Head of caudate nucleus (tissue), 42 donors: ENCODE results near the gene THBS4.

ENCODE experiments used
- DNase-seq, 42 donors: peaks; one replicate each; pipeline versions ENCODE4 v3.0.0 to v3.0.0-alpha.2; 2020 to 2021; ENCODE audit warnings: mixed read lengths in 7 of 42
- intact Hi-C: fragments of 100-400 bp; cut with DNase I; formaldehyde crosslinking; loops from one replicate; pipeline ENCODE4 v1.15.0; 2022

The THBS4 gene

DNA sequence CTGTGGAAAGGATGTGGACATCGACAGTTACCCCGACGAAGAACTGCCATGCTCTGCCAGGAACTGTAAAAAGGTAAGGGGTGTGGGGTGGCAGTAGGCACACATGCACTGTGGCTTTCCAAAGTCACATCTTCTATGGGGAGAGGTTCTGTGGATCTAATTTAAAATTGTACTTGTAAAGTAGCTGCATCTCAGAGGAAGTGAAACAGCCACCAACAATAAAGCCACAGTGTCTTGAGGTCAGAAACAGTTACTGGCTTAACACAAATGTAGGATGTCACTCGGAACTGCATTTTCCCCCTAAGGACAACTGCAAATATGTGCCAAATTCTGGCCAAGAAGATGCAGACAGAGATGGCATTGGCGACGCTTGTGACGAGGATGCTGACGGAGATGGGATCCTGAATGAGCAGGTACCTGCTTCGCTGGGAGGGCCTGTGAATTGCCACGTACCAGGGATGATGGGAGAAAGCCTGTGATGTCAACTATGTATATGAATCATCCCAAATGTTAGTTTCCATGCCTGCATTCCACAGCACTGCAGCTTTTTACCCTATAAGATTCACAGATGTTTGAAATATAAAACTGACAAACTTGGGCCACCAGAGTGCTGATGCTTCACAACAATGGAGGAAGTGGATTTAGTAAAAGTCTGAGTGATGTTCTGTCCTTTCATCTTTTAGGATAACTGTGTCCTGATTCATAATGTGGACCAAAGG lies 35.3 kb downstream of the THBS4 start:
- peak in 1 of 42 donors; percentile 18 for DNase-seq
- intact Hi-C loops, result loop anchor here (10.0 kb wide), 1 partner anchor 76 kb away; the partner anchor contains the start of gene MTX3

DNA sequence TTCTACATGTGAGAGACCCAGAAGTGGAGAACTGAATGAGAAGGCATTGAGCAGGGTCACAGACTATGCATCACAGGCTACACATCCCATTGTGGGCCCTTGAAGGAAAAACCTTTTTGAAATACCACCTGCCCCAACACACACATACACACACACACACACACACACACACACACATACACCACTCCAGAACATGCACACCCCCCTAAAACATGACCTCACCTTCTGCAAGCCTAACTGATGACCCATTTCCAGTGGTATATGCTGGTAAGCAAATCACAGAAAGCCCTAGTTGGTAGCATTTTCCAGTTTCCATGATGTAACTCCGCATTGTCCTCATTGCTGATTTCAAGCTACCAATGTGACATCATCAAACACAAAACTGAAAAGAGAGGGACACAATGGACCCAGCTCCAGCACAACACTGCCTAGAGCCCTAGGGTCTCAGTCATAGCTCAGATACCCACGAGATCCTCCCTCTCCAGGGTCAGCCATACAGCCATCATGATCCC lies 36.4 kb downstream of the THBS4 start:
- intact Hi-C loops, result loop anchor here (10.0 kb wide), 1 partner anchor 77 kb away; the partner anchor contains the start of gene MTX3
- DNase-seq, result no peak

DNA sequence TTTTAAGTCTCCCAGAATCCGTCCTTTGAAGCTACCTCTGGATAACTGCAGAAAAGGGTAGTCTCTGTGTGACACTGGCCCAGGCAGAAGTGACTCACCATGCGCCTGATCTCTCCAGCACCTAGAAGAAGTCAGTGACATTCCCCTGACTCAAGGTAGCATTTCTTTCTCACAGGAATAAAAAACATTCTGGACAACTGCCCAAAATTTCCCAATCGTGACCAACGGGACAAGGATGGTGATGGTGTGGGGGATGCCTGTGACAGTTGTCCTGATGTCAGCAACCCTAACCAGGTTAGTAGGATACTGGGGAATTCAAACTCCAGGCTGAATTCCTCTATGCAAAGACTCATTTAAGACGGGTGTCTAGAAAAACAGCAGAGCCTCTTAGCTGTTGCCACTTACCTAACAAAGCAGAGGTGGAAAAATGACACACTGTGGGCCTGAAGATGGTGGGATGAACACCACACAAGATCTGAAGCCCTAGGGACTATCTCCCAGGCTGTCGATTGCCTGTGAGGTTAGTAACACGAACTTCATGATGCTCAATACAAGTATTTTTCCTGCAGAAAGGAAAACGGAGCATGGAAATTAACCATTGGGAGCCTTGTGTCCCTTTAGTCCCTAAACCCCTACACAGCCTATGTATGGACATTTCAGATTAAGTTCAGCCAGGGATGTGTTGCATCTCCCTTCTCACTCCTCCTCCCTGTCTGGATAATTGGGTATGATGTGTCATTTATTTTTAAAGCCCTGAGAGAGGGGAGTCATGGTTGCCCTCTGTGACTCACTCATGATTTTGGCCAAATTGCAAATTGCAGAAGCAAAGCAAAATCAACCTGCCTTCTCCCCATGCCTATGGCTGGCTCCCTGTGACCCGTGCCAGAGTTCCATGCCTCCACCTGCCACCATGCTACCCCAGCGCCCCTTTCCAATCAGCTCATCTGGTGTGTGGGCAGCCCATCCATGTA lies 37.2 kb downstream of the THBS4 start:
- intact Hi-C loops, result loop anchor here (10.0 kb wide), 1 partner anchor 78 kb away; the partner anchor contains the start of gene MTX3
- DNase-seq, result peak in 6 of 42 donors; percentile 21 to 53 (median 35)

GRCh38 chr5:80076131-80077050 lies 41.2 kb downstream of the THBS4 start:
- intact Hi-C loops, result loop anchor here (10.0 kb wide), 1 partner anchor 82 kb away; the partner anchor contains the start of gene MTX3
- no peak for DNase-seq

GRCh38 chr5:80077051-80077714 lies 42.0 kb downstream of the THBS4 start:
- intact Hi-C loops, result loop anchor here (10.0 kb wide), 1 partner anchor 82 kb away; the partner anchor contains the start of gene MTX3
- DNase-seq, result no peak

GRCh38 chr5:80078921-80079320 lies 43.8 kb downstream of the THBS4 start:
- intact Hi-C loops, result loop anchor here (10.0 kb wide), 1 partner anchor 84 kb away; the partner anchor contains the start of gene MTX3

DNA sequence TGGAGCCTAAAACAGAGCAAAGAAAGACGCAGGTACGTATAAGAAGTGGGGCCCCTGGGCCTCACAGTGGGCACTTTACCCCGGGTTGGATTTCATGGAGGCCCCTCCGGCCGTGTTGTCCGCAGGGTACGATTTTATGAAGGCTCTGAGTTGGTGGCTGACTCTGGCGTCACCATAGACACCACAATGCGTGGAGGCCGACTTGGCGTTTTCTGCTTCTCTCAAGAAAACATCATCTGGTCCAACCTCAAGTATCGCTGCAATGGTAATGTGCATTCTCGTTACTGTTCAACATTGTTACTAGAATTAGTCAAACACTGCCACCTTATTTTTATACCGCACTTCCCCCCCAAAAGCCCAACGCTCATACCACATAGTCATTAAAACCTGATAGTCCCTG lies 47.1 kb downstream of the THBS4 start:
- peak in 3 of 42 donors; percentile 6 to 44 (median 25) for DNase-seq
- intact Hi-C loops, result loop anchor here (10.0 kb wide), 1 partner anchor 227 kb away; no protein-coding TSS in a partner anchor

More at GRCh38 chr5:80078921-80079320, 43.8 kb downstream of the THBS4 start:
- DNase-seq, result no peak

GRCh38 chr5:80082731-80083100 lies 47.6 kb downstream of the THBS4 start:
- intact Hi-C loops, result loop anchor here (10.0 kb wide), 1 partner anchor 228 kb away; no protein-coding TSS in a partner anchor
- peak; percentile 55 to 92 (median 80) for DNase-seq

- intact Hi-C loops, result loop anchor here (10.0 kb wide), 1 partner anchor 228 kb away; no protein-coding TSS in a partner anchor
- DNase-seq, result peak in 31 of 42 donors; percentile 11 to 71 (median 35)
Observed at GRCh38 chr5:80083101-80083890, 48.1 kb downstream of the THBS4 start.

GRCh38 chr5:80090884-80091166 lies 55.7 kb downstream of the THBS4 start:
- intact Hi-C loops, result loop anchor here (5.0 kb wide), 2 partner anchors 186 to 581 kb away; no protein-coding TSS in a partner anchor
- DNase-seq, result no peak

GRCh38 chr5:80091792-80092192 lies 56.6 kb downstream of the THBS4 start:
- peak in 16 of 42 donors; percentile 17 to 71 (median 34) for DNase-seq
- intact Hi-C loops, result loop anchor here (5.0 kb wide), 2 partner anchors 186 to 581 kb away; no protein-coding TSS in a partner anchor

DNA sequence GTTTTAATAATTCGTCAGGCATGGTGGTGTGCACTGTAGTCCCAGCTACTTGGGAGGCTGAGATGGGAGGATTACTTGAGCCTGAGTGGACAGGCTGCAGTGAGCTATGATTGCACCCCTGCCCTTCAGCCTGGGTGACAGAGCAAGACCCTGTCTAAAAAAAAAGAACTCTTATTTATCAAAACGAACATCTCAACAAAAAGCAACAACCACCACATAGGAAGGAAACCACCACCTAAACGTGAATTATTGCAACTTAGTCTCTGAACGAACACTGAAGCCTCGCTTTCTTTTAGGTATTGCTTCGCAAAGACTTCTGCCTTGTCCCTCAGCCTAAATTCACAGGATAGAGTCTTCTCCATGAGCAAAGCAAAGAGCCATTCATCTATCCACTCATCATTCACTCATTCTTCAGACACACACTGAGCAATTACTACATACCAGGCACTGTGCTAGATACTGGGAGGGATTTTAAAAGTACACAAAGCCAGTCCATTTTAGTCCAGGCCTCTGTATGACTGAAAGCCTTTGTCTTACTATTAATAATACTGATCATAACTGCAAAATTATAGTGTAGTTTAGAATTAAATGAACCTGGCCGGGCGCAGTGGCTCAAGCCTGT lies 57.4 kb downstream of the THBS4 start:
- intact Hi-C loops, result loop anchor here (5.0 kb wide), 2 partner anchors 185 to 580 kb away; no protein-coding TSS in a partner anchor
- no peak for DNase-seq

DNA sequence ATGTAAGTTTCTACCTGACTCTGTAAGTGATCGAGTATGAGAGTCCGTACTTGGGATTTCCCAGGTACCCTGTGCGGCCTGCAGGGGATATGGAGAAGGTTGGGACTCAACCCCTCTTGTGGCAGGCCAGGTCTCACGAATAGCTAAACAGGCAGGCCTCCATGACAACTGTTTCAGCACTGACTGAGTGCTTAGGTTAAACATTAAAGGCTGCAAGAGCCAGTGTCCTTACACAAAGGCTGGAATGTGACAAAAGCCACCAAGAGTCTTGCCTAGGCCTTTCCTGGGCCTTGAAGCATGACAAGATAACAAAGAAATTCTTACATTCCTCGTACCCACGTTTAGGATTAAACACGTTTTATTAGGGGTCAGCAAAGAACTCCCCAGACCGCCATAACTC lies 58.6 kb downstream of the THBS4 start:
- no peak for DNase-seq
- intact Hi-C loops, result loop anchor here (5.0 kb wide), 2 partner anchors 184 to 579 kb away; no protein-coding TSS in a partner anchor

DNA sequence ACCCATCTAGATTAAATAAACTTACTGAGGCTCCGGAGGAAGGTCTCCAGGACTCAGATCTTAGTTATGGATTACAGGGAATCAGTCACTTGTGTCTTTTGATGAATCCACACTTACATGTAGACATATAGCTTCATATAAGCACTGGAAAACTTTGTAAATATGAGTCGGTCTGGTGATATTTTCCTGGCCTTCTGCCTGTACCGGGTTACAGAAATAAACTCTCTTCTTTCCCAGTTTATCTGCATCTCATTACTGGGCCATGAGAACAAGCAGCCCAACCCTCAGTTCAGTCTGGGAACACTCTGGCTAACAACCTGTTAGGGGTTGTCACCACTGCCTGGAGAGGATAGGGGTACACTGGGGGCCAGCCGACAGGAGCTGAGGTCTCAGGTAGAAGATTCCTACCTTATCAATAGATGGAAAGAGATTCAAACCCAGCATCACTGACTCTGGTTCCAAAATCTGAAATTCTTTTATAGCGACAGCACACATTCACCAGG lies 59.1 kb downstream of the THBS4 start:
- DNase-seq, result no peak
- intact Hi-C loops, result loop anchor here (5.0 kb wide), 2 partner anchors 183 to 578 kb away; no protein-coding TSS in a partner anchor

DNA sequence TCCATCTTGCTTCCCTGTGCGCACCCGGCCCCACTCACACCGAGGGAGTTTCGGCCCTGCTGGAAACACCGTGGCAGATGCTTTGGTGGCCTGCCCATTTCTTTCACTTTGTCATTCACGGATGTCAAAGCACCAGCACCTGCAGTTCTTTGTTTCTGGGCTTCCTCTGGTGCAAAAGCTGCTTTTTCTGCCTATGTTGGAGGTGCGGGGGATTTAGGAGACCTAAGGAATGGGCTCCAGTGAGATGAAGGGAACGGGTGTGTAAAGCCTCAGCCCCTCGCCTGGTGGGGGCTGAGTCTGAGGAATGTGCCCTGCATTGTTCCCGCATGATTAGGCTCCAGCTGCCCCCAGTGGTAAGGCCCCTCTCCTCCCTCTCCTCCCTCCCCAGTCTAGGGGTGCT lies 62.3 kb downstream of the THBS4 start:
- intact Hi-C loops, result no loop called here
- DNase-seq, result no peak

DNA sequence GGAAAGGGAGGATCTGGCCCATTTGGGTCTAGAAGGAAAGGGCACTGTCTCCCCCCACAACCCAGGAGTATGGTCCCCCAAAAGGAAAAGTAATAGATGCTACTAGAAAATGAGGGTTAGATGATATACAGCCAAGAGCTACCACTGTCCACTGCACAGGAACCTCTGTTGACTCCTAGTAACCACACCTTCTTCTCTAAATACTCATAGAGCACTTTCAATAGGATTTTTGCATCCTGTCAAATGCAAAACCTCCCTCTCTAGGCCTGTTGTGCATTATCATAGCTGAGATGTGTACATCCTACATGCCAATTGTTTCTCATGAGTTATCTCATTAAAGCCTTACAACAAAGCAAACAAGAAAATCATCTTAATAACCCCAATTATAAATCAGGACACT lies 66.8 kb downstream of the THBS4 start:
- DNase-seq, result no peak
- intact Hi-C loops, result no loop called here
